Nephron progenitor cell (in vitro differentiated cells): ENCODE measurements around the gene ATF1.

Experiments
- DNase-seq: peaks from one replicate; pipeline ENCODE4 v3.0.0; 2021
- H3K27ac Mint-ChIP-seq: 2 replicates; pipeline ENCODE4 v1.8.0; 2021; ENCODE audit warnings: mild to moderate bottlenecking, moderate library complexity, mixed read lengths
- H3K27me3 Mint-ChIP-seq: 2 replicates; pipeline ENCODE4 v1.8.0; 2021; ENCODE audit warnings: mild to moderate bottlenecking, low read depth, mixed read lengths; ENCODE audit not compliant: poor library complexity
- H3K36me3 Mint-ChIP-seq: 2 replicates; pipeline ENCODE4 v1.8.0; 2021; ENCODE audit warnings: low read depth, mixed read lengths
- H3K4me1 Mint-ChIP-seq: 2 replicates; pipeline ENCODE4 v1.8.0; 2021; ENCODE audit warnings: mixed read lengths
- H3K4me3 Mint-ChIP-seq: 2 replicates; pipeline ENCODE4 v1.8.0; 2021; ENCODE audit warnings: mild to moderate bottlenecking, moderate library complexity, mixed read lengths
- H3K9me3 Mint-ChIP-seq: 2 replicates; pipeline ENCODE4 v1.8.0; 2021; ENCODE audit warnings: mild to moderate bottlenecking, moderate library complexity, mixed read lengths
- CTCF ChIP-seq: fragments of 200-600 bp; sonication (generic); IDR thresholded peaks from 2 replicates; pipeline ENCODE4 v1.5.0; 2021; ENCODE audit warnings: antibody characterized with exemption

Gene ATF1

GRCh38 chr12:50747817-50748216 is 16.1 kb upstream of the ATF1 start:
- no peak overlapping the region for H3K27ac Mint-ChIP-seq

GRCh38 chr12:50749459-50749882 is 14.4 kb upstream of the ATF1 start:
- no peak for DNase-seq
- Mint-ChIP-seq H3K36me3 (peaks cover 44% of the 10 kb centered on the region), H3K27ac (peak overlapping the region; percentile 5), H3K4me3 (no peak overlapping the region), H3K4me1 (no peaks in the 10 kb centered on the region), H3K9me3 (no peaks in the 10 kb centered on the region), H3K27me3 (no peaks in the 10 kb centered on the region)
- no peak for TF ChIP-seq CTCF

More at GRCh38 chr12:50747817-50748216, 16.1 kb upstream of the ATF1 start:
- Mint-ChIP-seq H3K9me3 (no peaks in the 10 kb centered on the region), H3K4me1 (no peaks in the 10 kb centered on the region), H3K27me3 (peaks cover 4% of the 10 kb centered on the region), H3K4me3 (no peak overlapping the region), H3K36me3 (peaks cover 58% of the 10 kb centered on the region)
- no peak for DNase-seq
- TF ChIP-seq CTCF = no peak

GRCh38 chr12:50750366-50750765 is 13.5 kb upstream of the ATF1 start:
- Mint-ChIP-seq H3K27me3 (peaks cover 3% of the 10 kb centered on the region), H3K27ac (no peak overlapping the region), H3K9me3 (no peaks in the 10 kb centered on the region), H3K4me3 (no peak overlapping the region), H3K4me1 (no peaks in the 10 kb centered on the region), H3K36me3 (peaks cover 43% of the 10 kb centered on the region)
- DNase-seq = no peak
- TF ChIP-seq CTCF = no peak

DNA sequence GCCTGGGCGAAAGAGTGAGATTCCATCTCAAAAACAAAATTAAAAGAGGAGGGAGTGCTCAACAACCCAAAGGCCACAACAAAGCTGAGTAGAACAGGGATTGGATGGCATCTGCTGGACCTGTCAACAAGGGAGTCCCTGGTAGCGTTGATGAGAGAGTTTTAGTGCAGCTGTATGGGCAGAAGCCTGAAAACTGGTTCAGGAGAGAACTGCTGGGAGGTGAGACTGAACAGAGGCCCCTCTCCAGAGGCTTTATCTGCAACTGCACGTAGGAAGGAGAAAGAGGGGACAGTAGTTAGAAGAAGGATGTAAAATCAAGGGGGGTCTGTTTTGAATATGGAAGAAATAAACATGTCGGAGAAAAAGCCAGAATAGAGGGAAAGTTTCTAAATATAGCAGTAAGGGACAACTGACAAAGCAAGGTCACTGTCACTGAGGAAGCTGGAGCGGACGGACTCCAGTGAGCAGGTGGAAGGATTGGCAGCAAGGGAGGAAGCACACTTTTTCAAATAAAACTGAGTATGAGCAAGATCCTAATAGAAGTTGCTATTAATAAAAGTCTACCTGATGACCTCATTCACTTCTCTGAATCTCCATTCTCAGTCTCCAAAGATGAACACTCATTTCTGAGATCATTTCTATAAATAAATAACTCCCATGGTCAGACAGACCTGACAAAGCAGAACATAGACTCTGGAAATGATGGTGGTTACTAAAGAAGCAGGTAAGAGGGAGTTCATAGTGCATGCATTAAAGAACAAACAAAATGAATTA is 11.8 kb upstream of the ATF1 start:
- no peak for DNase-seq
- H3K36me3 Mint-ChIP-seq = peaks cover 30% of the 10 kb centered on the region
- H3K9me3 Mint-ChIP-seq = no peaks in the 10 kb centered on the region
- peaks cover 4% of the 10 kb centered on the region for H3K27me3 Mint-ChIP-seq
- no peak for TF ChIP-seq CTCF
- no peaks in the 10 kb centered on the region for H3K4me1 Mint-ChIP-seq
- H3K4me3 Mint-ChIP-seq = no peak overlapping the region
- H3K27ac Mint-ChIP-seq = no peak overlapping the region

DNA sequence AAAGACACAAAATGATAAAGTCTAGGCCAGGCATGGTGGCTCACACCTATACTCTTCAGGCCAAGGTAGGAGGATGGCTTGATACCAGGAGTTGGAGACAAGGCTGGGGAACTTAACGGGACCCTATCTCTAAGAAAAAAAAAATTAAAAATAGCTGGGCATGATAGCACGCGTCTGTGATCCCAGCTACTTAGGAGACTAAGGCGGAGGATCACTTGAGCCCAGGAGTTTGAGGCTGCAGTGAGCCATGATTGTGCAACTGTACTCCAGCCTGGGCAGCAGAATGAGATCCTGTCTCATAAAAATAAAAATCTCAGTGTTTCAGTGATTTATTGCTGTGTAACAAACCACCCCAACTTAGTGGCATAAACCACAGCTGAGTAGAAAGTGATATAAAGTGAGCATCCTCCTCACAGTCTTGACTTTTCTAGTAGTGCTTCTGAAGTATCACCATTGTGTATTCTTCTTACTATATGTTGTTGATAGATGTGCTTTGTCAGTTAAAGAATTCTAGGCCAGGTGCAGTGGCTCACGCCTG is 10.6 kb upstream of the ATF1 start:
- no peak for TF ChIP-seq CTCF
- no peak overlapping the region for H3K4me3 Mint-ChIP-seq
- peaks cover 4% of the 10 kb centered on the region for H3K27me3 Mint-ChIP-seq
- no peak overlapping the region for H3K27ac Mint-ChIP-seq
- no peaks in the 10 kb centered on the region for H3K4me1 Mint-ChIP-seq
- DNase-seq = no peak
- no peaks in the 10 kb centered on the region for H3K9me3 Mint-ChIP-seq
- H3K36me3 Mint-ChIP-seq = peaks cover 24% of the 10 kb centered on the region
